ENCODE measurements around the gene WDR90.
"Not testable (repeated sequence)": the region's sequence is repeated elsewhere in the genome, so short reads cannot be mapped to it uniquely, and the experiment has no call there.

The WDR90 gene

DNA sequence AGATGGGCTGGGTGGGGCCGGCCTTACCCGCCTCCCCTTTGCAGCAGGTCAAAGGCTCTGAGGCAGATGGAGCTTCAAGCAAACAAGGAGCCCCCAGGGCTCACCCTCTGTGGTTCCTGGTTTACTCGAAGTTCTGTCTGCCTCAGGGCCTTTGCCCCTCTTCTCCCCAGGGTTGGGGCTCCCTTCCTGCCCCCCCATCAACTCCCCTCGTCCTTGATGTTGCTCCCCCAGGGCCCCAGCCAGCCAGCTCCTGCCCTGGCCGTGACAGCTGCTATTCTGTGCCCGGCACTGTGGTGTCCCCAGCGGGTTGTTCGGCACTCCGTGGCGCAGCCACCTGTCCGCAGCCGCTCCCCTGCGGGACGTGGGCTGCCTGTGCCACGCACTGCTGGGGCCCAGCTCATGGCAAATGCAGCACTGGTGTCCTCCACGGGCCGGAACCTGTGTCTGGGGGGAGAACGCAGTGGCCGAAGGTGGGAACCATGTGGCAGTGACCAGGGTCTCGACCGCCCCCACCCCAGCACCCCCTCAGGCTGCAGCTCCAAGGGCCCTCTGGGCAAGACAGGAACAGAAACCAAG is 61.4 kb downstream of the WDR90 start:
- DNase-seq (ENCODE audit: low spot score in 2 of 2) (no peak), ATAC-seq (ENCODE audit: low read depth) (no peak)
- Mint-ChIP-seq H3K9me3 (no peaks in the 10 kb centered on the region), H3K27me3 (peaks cover 19% of the 10 kb centered on the region), H3K4me1 (peaks cover 5% of the 10 kb centered on the region), H3K4me3 (no peak overlapping the region), H3K27ac (no peak overlapping the region), H3K36me3 (no peaks in the 10 kb centered on the region)

DNA sequence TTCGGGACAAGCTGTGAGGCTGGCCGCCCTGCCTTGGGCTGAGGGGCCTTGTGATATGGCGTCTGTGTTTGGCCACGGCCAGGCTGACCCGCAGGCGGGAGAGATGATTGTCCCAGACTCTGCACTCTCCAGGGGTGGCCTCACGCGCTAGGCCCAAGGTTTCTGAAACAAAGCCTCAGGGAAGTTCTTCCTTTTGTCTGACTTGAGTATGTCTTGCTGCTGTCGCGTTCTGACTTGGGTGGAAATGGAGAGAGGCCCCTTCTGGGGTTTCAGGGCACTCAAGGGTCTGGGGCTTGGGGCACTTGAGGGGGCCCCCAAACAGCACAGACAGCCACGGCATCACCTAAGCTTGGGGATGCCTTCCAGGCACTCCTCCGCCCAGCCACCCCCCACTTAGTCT is 61.9 kb downstream of the WDR90 start:
- Mint-ChIP-seq H3K4me3 (no peak overlapping the region), H3K27ac (no peak overlapping the region), H3K9me3 (no peaks in the 10 kb centered on the region), H3K36me3 (no peaks in the 10 kb centered on the region), H3K4me1 (peaks cover 5% of the 10 kb centered on the region), H3K27me3 (peaks cover 19% of the 10 kb centered on the region)
- no peak for DNase-seq (ENCODE audit: low spot score in 2 of 2)
- ATAC-seq (ENCODE audit: low read depth) = no peak

DNA sequence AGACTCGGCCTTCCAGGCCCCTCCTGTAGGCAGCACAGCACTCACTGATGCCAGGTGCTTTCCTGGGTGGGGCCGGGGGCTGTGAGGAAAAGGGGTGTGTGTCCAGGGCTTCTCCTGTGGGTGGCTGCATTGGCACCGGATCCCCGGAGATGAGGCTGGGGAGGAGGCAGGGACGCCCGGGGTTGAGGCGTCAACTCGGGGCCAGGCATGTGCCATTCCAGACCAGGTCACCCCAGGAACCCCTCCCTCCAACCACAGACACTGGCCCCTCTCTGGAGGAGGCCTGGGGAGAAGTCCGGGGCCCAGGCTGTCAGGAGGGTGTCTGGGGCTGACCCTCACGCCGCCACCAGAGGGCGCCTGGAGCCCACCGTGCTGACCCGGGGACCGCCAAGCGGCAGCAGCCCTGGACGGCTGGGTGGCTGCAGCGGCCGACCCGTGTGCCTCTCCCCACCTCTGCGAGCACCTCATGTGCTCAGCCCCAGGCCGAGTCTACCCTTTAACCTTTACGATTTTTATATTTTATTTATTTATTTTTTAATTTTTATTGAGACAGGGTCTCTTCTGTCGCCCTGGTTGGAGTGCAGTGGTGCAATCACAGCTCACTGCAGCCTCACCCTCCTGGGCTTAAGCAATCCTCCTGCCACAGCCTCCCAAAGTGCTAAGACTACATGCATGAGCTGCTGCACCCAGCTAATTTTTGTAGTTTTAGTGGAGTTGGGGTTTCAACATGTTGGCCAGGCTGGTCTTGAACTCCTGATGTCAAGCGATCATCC is 62.6 kb downstream of the WDR90 start:
- Mint-ChIP-seq H3K4me3 (no peak overlapping the region), H3K27me3 (peaks cover 20% of the 10 kb centered on the region), H3K36me3 (no peaks in the 10 kb centered on the region), H3K27ac (no peak overlapping the region), H3K4me1 (peaks cover 5% of the 10 kb centered on the region), H3K9me3 (no peaks in the 10 kb centered on the region)
- DNase-seq (ENCODE audit: low spot score in 2 of 2) (peak; percentile 83 to 89), ATAC-seq (ENCODE audit: low read depth) (peak; percentile 67)

DNA sequence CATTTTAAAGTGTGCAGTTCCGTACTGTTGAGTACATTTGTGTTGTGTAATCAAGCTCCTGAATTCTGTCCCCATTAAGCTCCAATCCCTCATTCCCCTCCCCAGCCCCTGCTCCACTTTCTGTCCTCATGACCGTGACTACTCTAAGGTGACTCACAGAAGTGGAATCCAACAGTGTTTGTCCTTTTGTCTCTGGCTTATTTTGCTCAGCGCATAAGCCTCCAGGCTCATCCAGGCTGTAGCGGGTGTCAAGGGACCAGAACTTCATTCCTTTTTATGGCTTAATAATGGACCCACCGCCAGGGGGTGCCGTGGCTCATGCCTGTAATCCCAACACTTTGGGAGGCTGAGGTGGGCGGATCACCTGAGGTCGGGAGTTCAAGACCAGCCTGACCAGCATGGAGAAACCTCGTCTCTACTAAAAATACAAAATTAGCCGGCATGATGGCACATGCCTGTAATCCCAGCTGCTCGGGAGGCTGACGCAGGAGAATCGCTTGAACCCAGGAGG is 63.6 kb downstream of the WDR90 start:
- H3K4me3 Mint-ChIP-seq; H3K27ac Mint-ChIP-seq; DNase-seq (ENCODE audit: low spot score in 2 of 2): not testable (repeated sequence)

DNA sequence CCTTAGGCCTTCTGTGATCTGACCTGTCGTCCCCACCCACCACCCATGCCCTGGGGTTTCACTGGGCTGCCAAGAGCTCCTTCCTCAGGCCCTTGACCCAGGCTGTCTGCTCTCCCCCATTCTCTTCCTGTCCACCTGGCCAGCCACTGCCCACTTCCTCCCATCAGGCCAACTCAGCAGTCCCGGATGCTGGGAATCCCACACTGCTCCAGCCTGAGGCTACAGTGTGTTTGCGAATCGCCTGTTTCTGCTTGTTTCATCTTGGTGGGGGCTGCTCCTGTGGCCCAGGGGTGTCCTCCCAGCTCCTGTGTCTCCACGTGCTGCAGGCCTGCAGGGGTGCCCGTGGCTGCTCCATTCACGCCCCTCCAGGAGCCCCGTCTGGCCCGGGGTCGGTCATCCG is 64.9 kb downstream of the WDR90 start:
- H3K27me3 Mint-ChIP-seq = peaks cover 11% of the 10 kb centered on the region
- no peak for ATAC-seq (ENCODE audit: low read depth)
- H3K9me3 Mint-ChIP-seq = no peaks in the 10 kb centered on the region
- no peak overlapping the region for H3K4me3 Mint-ChIP-seq
- no peak overlapping the region for H3K27ac Mint-ChIP-seq
- DNase-seq (ENCODE audit: low spot score in 2 of 2) = no peak
- no peaks in the 10 kb centered on the region for H3K36me3 Mint-ChIP-seq
- H3K4me1 Mint-ChIP-seq = peaks cover 7% of the 10 kb centered on the region

More for the DNA sequence above, 63.6 kb downstream of the WDR90 start:
- not testable (repeated sequence) for H3K4me1 Mint-ChIP-seq; H3K9me3 Mint-ChIP-seq; H3K36me3 Mint-ChIP-seq; ATAC-seq (ENCODE audit: low read depth)
- peaks cover 17% of the 10 kb centered on the region for H3K27me3 Mint-ChIP-seq

DNA sequence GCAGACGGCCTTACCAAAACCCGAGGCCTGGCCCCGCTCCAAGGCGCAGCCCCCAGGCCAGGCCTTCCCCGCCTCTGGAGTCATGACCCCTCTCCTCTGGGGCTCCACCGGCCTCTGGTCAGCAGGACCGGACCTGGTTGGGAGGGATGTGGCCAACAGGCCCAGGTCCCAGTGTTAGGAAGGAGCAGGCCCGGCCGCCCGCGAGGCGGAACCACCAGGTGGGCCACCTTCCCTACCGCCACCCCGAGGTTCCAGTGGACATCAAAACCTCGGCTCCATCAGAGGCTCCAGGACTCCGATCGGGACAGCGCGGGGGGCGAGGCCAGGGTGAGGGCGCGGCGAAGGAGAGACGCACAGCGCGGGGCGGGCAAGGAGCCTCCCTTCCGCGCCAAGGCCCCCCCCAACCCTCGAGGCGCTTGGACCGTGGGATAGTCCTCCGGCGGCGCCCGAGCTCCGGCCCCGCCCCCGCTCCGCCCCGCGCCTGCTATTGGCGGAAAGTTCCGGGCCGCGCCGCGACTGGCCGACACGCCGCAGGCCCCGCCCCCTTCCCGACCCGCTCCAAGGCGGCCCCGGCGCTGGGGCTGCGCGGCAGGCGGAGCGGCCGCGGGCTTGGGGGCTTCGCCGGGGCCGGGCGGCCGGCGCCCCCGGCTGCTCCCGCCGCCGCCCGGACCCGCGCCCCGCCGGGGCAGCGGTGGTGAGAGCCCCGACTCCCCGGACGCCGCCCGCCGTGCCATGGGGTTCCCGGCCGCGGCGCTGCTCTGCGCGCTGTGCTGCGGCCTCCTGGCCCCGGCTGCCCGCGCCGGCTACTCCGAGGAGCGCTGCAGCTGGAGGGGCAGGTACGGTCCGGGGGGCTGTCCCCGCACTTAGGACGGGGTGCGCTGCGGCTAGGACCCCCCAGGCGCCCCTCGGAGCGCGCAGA is 65.7 kb downstream of the WDR90 start, which contains the start of gene METRN:
Gene METRN, plus strand, starts transcription at position 561 of the 919 bp plus-strand sequence. Its CDS starts 172 bp downstream, at position 733.
- Mint-ChIP-seq H3K27me3 (peaks cover 5% of the 10 kb centered on the region), H3K27ac (no peak within 1 kb of the TSS), H3K9me3 (no peaks in the 10 kb centered on the region), H3K4me1 (peaks cover 10% of the 10 kb centered on the region), H3K4me3 (peak within 1 kb of the TSS; percentile 54), H3K36me3 (no peaks in the 10 kb centered on the region)
- ATAC-seq (ENCODE audit: low read depth) (peak; percentile 87), DNase-seq (ENCODE audit: low spot score in 2 of 2) (peak; percentile 81 to 84)

DNA sequence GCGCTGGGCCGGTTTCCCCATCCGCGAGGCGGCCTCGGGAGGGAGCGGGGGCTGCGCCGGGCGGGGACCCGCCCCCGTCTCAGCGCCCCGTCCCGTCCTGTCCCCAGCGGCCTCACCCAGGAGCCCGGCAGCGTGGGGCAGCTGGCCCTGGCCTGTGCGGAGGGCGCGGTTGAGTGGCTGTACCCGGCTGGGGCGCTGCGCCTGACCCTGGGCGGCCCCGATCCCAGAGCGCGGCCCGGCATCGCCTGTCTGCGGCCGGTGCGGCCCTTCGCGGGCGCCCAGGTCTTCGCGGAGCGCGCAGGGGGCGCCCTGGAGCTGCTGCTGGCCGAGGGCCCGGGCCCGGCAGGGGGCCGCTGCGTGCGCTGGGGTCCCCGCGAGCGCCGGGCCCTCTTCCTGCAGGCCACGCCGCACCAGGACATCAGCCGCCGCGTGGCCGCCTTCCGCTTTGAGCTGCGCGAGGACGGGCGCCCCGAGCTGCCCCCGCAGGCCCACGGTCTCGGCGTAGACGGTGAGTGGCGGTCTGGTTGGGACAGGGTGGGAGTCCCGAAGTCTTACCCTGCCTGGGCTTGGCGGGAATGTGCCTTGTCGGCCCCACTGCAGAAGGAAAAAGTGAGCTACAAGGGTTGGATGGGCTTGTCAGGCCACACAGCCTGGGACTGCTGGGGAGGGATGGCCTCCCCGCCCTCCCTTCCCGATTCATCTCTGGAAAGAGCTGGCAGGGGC is 66.5 kb downstream of the WDR90 start:
- peak in 1 of 2 donors; percentile 54 for DNase-seq (ENCODE audit: low spot score in 2 of 2)
- Mint-ChIP-seq H3K4me3 (peak overlapping the region; percentile 32), H3K36me3 (no peaks in the 10 kb centered on the region), H3K27ac (no peak overlapping the region), H3K4me1 (peaks cover 14% of the 10 kb centered on the region), H3K9me3 (no peaks in the 10 kb centered on the region), H3K27me3 (peaks cover 4% of the 10 kb centered on the region)
- peak; percentile 6 for ATAC-seq (ENCODE audit: low read depth)

DNA sequence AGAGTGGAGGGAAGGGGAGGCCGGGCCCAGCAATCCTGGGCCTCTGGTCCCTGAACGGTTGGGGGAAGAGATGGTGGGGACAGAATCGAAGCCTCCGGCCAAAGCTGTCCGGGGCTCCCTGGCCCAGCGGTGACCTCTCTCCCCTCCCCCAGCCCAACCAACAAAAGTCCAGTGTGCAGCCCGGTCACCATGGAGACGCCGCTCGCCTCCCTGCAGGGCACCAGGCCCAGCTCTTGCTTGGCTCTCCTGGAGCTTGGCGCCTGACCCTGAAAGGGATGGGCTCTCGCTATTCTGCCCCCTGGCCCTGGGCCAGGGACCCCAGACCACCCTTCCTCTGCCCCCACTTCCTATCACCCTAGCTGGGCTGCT is 67.0 kb downstream of the WDR90 start:
- Mint-ChIP-seq H3K27me3 (peaks cover 4% of the 10 kb centered on the region), H3K4me1 (peaks cover 14% of the 10 kb centered on the region), H3K36me3 (no peaks in the 10 kb centered on the region), H3K4me3 (peak overlapping the region; percentile 60), H3K27ac (no peak overlapping the region), H3K9me3 (no peaks in the 10 kb centered on the region)
- no peak for DNase-seq (ENCODE audit: low spot score in 2 of 2)
- no peak for ATAC-seq (ENCODE audit: low read depth)

DNA sequence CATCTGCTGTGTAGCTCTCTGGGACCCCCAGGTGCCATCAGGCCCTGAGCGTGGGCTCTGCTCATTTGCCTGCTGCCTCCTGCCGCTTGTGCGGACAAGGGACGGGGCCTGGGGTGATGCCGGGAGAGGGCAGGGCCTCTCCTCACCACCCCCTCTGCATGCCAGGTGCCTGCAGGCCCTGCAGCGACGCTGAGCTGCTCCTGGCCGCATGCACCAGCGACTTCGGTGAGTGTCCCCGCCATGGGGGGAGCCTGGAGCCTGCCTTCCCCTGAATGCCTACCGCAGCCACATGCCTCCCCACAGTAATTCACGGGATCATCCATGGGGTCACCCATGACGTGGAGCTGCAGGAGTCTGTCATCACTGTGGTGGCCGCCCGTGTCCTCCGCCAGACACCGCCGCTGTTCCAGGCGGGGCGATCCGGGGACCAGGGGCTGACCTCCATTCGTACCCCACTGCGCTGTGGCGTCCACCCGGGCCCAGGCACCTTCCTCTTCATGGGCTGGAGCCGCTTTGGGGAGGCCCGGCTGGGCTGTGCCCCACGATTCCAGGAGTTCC is 67.7 kb downstream of the WDR90 start:
- ATAC-seq (ENCODE audit: low read depth) = no peak
- Mint-ChIP-seq H3K27me3 (peaks cover 4% of the 10 kb centered on the region), H3K36me3 (no peaks in the 10 kb centered on the region), H3K4me1 (peaks cover 14% of the 10 kb centered on the region), H3K27ac (no peak overlapping the region), H3K4me3 (peak overlapping the region; percentile 60), H3K9me3 (no peaks in the 10 kb centered on the region)
- no peak for DNase-seq (ENCODE audit: low spot score in 2 of 2)
